ENCODE data around the gene LCN10. TPM values are rescaled to one million over a fixed set of nuclear protein-coding genes. Genes with fewer than 3 reads are reported as not detected.

LCN10 gene
- total and polyA plus RNA-seq, 5 donors from 2014 or later: 0.30 to 3.9 (median 2.6) TPM

DNA sequence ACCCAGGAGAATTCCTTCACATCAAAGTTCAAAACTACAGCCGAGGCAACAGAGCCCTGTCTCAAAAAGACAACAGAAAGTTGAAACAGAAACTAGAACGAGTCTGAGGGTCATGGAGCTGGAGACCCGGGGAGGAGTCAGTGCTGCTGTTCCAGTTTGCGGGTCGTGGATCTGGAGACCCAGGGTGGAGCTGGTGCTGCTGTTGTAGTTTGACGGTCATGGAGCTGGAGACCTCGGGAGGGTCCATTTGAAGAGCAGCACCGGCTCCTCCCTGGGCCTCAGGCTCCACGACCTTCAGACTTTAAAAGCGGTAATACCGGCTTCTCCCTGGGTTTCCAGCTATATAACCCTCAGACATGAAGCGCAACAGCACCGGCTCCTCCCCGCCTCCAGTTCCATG is 34.6 kb upstream of the LCN10 start:
- H3K27ac ChIP-seq (ENCODE audit: insufficient read depth, low read length, poor library complexity, severe bottlenecking): no peak overlapping the region
- peaks cover 0 to 3% (median 0%) of the 10 kb centered on the region in 7 donors for H3K9me3 Mint-ChIP-seq
- no peaks in the 10 kb centered on the region for H3K36me3 ChIP-seq (ENCODE audit: control insufficient read depth, insufficient read depth, low read length)
- no peaks in the 10 kb centered on the region for H3K4me1 ChIP-seq (ENCODE audit: control insufficient read depth, insufficient read depth, low read length, poor library complexity, severe bottlenecking)
- no peaks in the 10 kb centered on the region for H3K36me3 Mint-ChIP-seq
- H3K9me3 ChIP-seq (ENCODE audit: control insufficient read depth in 2 of 2, low read length in 2 of 2): peaks cover 0 to 8% of the 10 kb centered on the region in 2 experiments
- H3K4me3 ChIP-seq (ENCODE audit: low read depth, low read length): no peak overlapping the region
- DNase-seq (no peak), ATAC-seq (ENCODE audit: low read depth in 2 of 2) (no peak)
- peaks cover 20% of the 10 kb centered on the region for H3K27me3 Mint-ChIP-seq
- no peak overlapping the region for H3K4me3 Mint-ChIP-seq
- H3K27ac Mint-ChIP-seq: peak overlapping the region in 1 of 3 donors; percentile 36
- H3K27me3 ChIP-seq (ENCODE audit: control insufficient read depth, insufficient read depth, low read length): peaks cover 3% of the 10 kb centered on the region
- H3K4me1 Mint-ChIP-seq: peaks cover 0 to 3% (median 0%) of the 10 kb centered on the region in 4 donors

DNA sequence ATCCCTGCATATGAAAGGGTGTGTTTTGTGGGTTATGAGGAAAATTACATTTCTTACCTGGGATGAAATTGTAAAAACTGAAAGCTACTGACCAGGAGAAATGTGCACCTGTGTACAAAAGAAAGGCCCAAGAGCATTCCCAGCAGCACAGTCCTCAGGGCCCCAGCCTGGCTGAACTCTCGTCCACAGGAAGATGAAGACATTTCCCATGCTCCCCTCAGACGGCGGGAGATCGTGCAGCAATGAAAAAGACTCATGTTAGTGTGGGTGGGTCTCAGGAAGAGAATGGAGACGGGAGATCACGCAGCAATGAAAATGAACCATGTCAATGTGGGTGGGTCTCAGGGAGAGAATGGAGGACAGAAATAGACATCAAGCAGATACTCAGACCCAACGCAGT is 34.2 kb upstream of the LCN10 start:
- Histone ChIP-seq H3K4me1 (ENCODE audit: control insufficient read depth, insufficient read depth, low read length, poor library complexity, severe bottlenecking) (no peaks in the 10 kb centered on the region), H3K27ac (ENCODE audit: insufficient read depth, low read length, poor library complexity, severe bottlenecking) (no peak overlapping the region), H3K27me3 (ENCODE audit: control insufficient read depth, insufficient read depth, low read length) (peaks cover 3% of the 10 kb centered on the region), H3K9me3 (ENCODE audit: control insufficient read depth in 2 of 2, low read length in 2 of 2) (peaks cover 0 to 8% of the 10 kb centered on the region in 2 experiments), H3K4me3 (ENCODE audit: low read depth, low read length) (no peak overlapping the region), H3K36me3 (ENCODE audit: control insufficient read depth, insufficient read depth, low read length) (no peaks in the 10 kb centered on the region)
- H3K36me3 Mint-ChIP-seq: no peaks in the 10 kb centered on the region
- H3K27ac Mint-ChIP-seq: peak overlapping the region in 1 of 3 donors; percentile 36
- no peak overlapping the region for H3K4me3 Mint-ChIP-seq
- H3K4me1 Mint-ChIP-seq: peaks cover 0 to 3% (median 0%) of the 10 kb centered on the region in 4 donors
- no peak for DNase-seq
- peaks cover 0 to 3% (median 0%) of the 10 kb centered on the region in 7 donors for H3K9me3 Mint-ChIP-seq
- ATAC-seq (ENCODE audit: low read depth in 2 of 2): no peak
- H3K27me3 Mint-ChIP-seq: peaks cover 19% of the 10 kb centered on the region

DNA sequence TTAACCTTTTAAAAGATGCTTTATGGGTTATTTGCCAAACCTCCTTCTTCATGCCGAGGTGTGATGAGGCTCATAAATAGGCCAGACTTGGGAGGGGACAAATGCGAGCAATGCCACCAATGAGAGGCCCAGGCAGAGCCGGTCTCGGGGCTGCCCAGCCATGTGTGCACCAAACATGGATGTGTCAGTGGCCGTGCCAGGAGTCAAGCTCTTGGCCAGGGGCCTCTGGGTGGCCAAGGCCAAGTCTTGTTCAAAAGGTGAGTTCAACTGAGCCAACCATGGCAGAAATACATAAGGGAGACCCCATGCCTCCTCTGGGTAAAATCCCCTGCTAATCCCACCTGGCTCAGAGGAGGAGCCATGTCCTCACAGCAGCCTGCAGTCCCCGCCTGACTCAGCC is 32.5 kb upstream of the LCN10 start:
- H3K4me3 ChIP-seq (ENCODE audit: low read depth, low read length): no peak overlapping the region
- no peak overlapping the region for H3K27ac ChIP-seq (ENCODE audit: insufficient read depth, low read length, poor library complexity, severe bottlenecking)
- Mint-ChIP-seq H3K9me3 (peaks cover 0 to 3% (median 0%) of the 10 kb centered on the region in 7 donors), H3K4me1 (peaks cover 0 to 3% (median under 1%) of the 10 kb centered on the region in 4 donors), H3K27me3 (peaks cover 25% of the 10 kb centered on the region), H3K27ac (no peak overlapping the region), H3K4me3 (no peak overlapping the region), H3K36me3 (no peaks in the 10 kb centered on the region)
- H3K36me3 ChIP-seq (ENCODE audit: control insufficient read depth, insufficient read depth, low read length): no peaks in the 10 kb centered on the region
- DNase-seq: no peak
- peaks cover 3% of the 10 kb centered on the region for H3K27me3 ChIP-seq (ENCODE audit: control insufficient read depth, insufficient read depth, low read length)
- peaks cover 0 to 8% of the 10 kb centered on the region in 2 experiments for H3K9me3 ChIP-seq (ENCODE audit: control insufficient read depth in 2 of 2, low read length in 2 of 2)
- ATAC-seq (ENCODE audit: low read depth in 2 of 2): no peak
- H3K4me1 ChIP-seq (ENCODE audit: control insufficient read depth, insufficient read depth, low read length, poor library complexity, severe bottlenecking): no peaks in the 10 kb centered on the region

DNA sequence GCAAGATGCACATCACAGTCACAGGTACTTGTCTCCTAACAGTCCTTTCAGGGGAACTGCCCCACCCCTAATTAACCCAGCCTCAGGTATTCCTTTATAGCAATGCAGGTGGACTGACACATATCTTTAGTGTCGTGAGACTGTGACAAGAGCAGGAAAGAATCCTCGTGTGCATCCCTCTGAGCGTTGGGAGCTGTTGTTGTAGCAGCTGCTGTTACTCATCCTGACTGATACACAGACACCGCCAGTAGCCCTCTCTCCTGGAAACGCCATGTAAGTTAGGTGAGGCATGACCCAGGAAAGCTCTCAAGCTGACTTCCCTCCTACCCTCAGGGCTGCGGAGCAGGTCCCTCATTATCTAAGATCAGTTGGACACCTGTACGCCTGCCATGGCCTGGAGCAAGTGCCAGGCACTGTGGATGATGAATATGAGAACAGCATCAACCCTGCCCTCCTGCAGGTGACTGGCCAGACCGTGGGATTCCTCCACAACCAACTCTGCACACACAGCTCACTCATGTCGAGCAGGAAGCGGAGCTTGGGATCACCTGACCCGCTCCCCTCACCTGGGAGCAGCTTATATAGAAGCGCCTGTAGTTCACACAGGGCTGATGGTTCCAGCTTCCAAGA is 31.8 kb upstream of the LCN10 start:
- Mint-ChIP-seq H3K4me1 (peaks cover 0 to 4% (median 2%) of the 10 kb centered on the region in 4 donors), H3K9me3 (peaks cover 0 to 3% (median 0%) of the 10 kb centered on the region in 7 donors), H3K27me3 (peaks cover 22% of the 10 kb centered on the region)

DNA sequence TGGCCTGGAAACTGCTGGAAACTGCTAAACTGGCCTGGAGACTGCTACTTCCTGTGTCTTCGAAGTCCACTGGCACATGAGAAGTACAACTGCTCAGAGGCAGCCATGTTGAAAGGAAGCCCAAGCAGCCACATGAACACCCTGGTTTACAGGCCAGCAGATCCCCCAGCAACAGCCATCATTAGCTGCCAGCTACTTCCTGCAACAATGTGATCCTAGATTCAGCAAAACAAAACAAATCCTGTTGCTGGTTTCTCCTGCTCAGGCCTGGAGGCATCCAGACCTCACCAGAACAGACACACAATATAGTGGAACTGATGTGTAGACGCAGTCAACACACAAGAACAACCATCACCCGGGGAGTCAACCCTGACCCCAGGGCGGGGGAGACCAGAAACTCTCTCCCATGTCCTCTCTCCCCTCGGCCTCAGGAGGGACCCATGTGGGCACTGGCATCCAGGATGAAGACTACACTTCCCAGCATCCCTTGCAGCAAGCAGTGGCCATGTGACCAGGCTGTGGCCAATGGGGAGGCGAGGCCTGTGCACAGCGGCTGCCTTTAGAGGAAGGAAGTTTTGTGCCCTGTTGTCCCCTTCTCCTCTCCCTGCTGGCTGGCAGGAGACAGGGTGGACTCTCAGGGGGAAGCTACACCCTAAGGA is 30.8 kb upstream of the LCN10 start:
- Mint-ChIP-seq H3K9me3 (peaks cover 0 to 3% (median 0%) of the 10 kb centered on the region in 7 donors), H3K27ac (no peak overlapping the region), H3K27me3 (peaks cover 16% of the 10 kb centered on the region), H3K36me3 (no peaks in the 10 kb centered on the region), H3K4me3 (no peak overlapping the region), H3K4me1 (peaks cover 0 to 4% (median 0%) of the 10 kb centered on the region in 4 donors)
- H3K27ac ChIP-seq (ENCODE audit: insufficient read depth, low read length, poor library complexity, severe bottlenecking): no peak overlapping the region
- peaks cover 3% of the 10 kb centered on the region for H3K27me3 ChIP-seq (ENCODE audit: control insufficient read depth, insufficient read depth, low read length)
- no peaks in the 10 kb centered on the region for H3K4me1 ChIP-seq (ENCODE audit: control insufficient read depth, insufficient read depth, low read length, poor library complexity, severe bottlenecking)
- ATAC-seq (ENCODE audit: low read depth in 2 of 2) (no peak), DNase-seq (peak in 1 of 3 donors; percentile 54)
- H3K4me3 ChIP-seq (ENCODE audit: low read depth, low read length): no peak overlapping the region
- H3K9me3 ChIP-seq (ENCODE audit: control insufficient read depth in 2 of 2, low read length in 2 of 2): peaks cover 0 to 8% of the 10 kb centered on the region in 2 experiments
- no peaks in the 10 kb centered on the region for H3K36me3 ChIP-seq (ENCODE audit: control insufficient read depth, insufficient read depth, low read length)

More for the DNA sequence above, 31.8 kb upstream of the LCN10 start:
- Histone ChIP-seq H3K27me3 (ENCODE audit: control insufficient read depth, insufficient read depth, low read length) (peaks cover 3% of the 10 kb centered on the region), H3K9me3 (ENCODE audit: control insufficient read depth in 2 of 2, low read length in 2 of 2) (peaks cover 0 to 8% of the 10 kb centered on the region in 2 experiments), H3K4me3 (ENCODE audit: low read depth, low read length) (no peak overlapping the region), H3K27ac (ENCODE audit: insufficient read depth, low read length, poor library complexity, severe bottlenecking) (no peak overlapping the region), H3K36me3 (ENCODE audit: control insufficient read depth, insufficient read depth, low read length) (no peaks in the 10 kb centered on the region), H3K4me1 (ENCODE audit: control insufficient read depth, insufficient read depth, low read length, poor library complexity, severe bottlenecking) (no peaks in the 10 kb centered on the region)
- Mint-ChIP-seq H3K4me3 (no peak overlapping the region), H3K27ac (no peak overlapping the region), H3K36me3 (no peaks in the 10 kb centered on the region)
- ATAC-seq (ENCODE audit: low read depth in 2 of 2): no peak
- no peak for DNase-seq

DNA sequence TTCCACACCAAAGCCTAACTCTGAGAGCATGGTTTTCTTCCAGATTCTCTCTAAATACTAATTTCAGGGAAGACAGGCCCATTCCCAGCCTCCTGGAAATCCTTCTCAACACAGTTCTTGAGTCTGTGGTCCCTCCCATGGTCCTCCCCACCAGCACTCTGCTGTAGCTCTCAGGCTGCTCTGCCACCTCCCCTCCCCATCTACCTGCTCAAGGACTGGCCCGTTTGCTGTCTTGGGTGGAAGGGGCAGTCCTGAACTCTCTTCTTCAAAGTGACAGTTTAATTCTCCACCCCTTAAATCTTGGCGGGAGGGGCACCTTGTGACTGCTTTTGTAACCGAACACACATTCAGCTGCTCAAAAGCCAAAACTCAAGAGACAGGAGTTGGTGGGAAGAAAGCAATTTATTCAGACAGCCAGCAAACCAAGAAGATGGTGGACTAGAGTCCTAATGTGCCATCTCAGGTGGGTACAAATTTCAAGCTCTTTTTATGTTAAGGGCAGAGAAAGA is 29.2 kb upstream of the LCN10 start:
- Mint-ChIP-seq H3K36me3 (no peaks in the 10 kb centered on the region), H3K27ac (no peak overlapping the region), H3K27me3 (peaks cover 12% of the 10 kb centered on the region), H3K9me3 (peaks cover 0 to 1% (median 0%) of the 10 kb centered on the region in 7 donors), H3K4me1 (peaks cover 2 to 6% (median 2%) of the 10 kb centered on the region in 4 donors), H3K4me3 (no peak overlapping the region)
- Histone ChIP-seq H3K27me3 (ENCODE audit: control insufficient read depth, insufficient read depth, low read length) (peaks cover 3% of the 10 kb centered on the region), H3K27ac (ENCODE audit: insufficient read depth, low read length, poor library complexity, severe bottlenecking) (no peak overlapping the region), H3K4me1 (ENCODE audit: control insufficient read depth, insufficient read depth, low read length, poor library complexity, severe bottlenecking) (peaks cover 3% of the 10 kb centered on the region), H3K9me3 (ENCODE audit: control insufficient read depth in 2 of 2, low read length in 2 of 2) (peaks cover 0 to 8% of the 10 kb centered on the region in 2 experiments), H3K36me3 (ENCODE audit: control insufficient read depth, insufficient read depth, low read length) (no peaks in the 10 kb centered on the region), H3K4me3 (ENCODE audit: low read depth, low read length) (no peak overlapping the region)
- DNase-seq: no peak
- no peak for ATAC-seq (ENCODE audit: low read depth in 2 of 2)

DNA sequence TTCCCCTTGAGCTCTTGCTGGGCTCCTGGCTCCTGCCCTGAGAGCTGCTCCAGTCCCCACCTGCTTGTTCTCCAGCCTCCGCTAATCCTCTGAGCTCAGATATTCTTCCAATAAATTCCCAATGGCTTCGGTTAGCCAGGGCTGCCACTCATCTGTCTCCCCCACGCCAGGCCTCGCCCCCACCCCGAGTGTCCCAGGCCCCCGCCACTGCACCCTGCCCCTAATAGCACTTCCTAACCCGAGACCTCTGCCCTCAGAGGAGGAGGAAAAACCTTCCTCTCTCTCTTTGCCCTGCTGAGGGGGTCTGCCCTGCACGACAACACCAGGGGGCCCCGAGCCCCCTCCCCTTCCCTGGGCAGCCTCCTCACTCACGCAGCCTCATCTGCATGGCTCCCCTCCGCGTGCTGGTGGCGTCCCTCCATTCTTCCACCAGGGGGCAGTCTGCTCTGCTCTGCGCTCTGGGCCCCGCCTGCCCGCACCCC is 27.0 kb upstream of the LCN10 start:
- Histone ChIP-seq H3K4me3 (ENCODE audit: low read depth, low read length) (no peak overlapping the region), H3K9me3 (ENCODE audit: control insufficient read depth in 2 of 2, low read length in 2 of 2) (peaks cover 0 to 8% of the 10 kb centered on the region in 2 experiments), H3K27ac (ENCODE audit: insufficient read depth, low read length, poor library complexity, severe bottlenecking) (no peak overlapping the region), H3K4me1 (ENCODE audit: control insufficient read depth, insufficient read depth, low read length, poor library complexity, severe bottlenecking) (peaks cover 11% of the 10 kb centered on the region), H3K36me3 (ENCODE audit: control insufficient read depth, insufficient read depth, low read length) (no peaks in the 10 kb centered on the region), H3K27me3 (ENCODE audit: control insufficient read depth, insufficient read depth, low read length) (peaks cover 3% of the 10 kb centered on the region)
- H3K9me3 Mint-ChIP-seq: peaks cover 0 to 1% (median 0%) of the 10 kb centered on the region in 7 donors
- H3K36me3 Mint-ChIP-seq: no peaks in the 10 kb centered on the region
- H3K4me3 Mint-ChIP-seq: no peak overlapping the region
- ATAC-seq (ENCODE audit: low read depth in 2 of 2) (no peak), DNase-seq (peak in 2 of 3 donors; percentile 41 to 42)
- H3K27ac Mint-ChIP-seq: no peak overlapping the region
- peaks cover 17% of the 10 kb centered on the region for H3K27me3 Mint-ChIP-seq
- peaks cover 6 to 21% (median 9%) of the 10 kb centered on the region in 4 donors for H3K4me1 Mint-ChIP-seq
